Skeletal muscle satellite cell (primary cell): Measurements from ENCODE around the gene EGF.
"Not testable (repeated sequence)": the region's sequence is repeated elsewhere in the genome, so short reads cannot be mapped to it uniquely, and the experiment has no call there.

Experiments
- H3K27me3 ChIP-seq: 2 replicates; pipeline ENCODE4 v1.7.0; 2013; ENCODE audit warnings: low read length; ENCODE audit not compliant: control insufficient read depth, insufficient read depth
- H3K36me3 ChIP-seq: 2 replicates; pipeline ENCODE4 v1.7.0; 2013; ENCODE audit warnings: mild to moderate bottlenecking, control low read depth, low read length; ENCODE audit not compliant: insufficient read depth
- H3K4me1 ChIP-seq: 2 replicates; pipeline ENCODE4 v1.7.0; 2013; ENCODE audit warnings: low read length; ENCODE audit not compliant: control insufficient read depth, insufficient read depth
- H3K4me2 ChIP-seq: 2 replicates; pipeline ENCODE4 v1.7.0; 2013; ENCODE audit warnings: mild to moderate bottlenecking, low read length
- H3K4me3 ChIP-seq: 2 replicates; pipeline ENCODE4 v1.7.0; 2013; ENCODE audit warnings: low read length
- H3K9ac ChIP-seq: 2 replicates; pipeline ENCODE4 v1.7.0; 2013; ENCODE audit warnings: mild to moderate bottlenecking, low read depth, low read length, moderate library complexity
- H3K9me3 ChIP-seq: replicated peaks from 2 replicates; pipeline ENCODE4 v1.7.0; 2013; ENCODE audit warnings: mild to moderate bottlenecking, control low read depth, low read length

Gene EGF

DNA sequence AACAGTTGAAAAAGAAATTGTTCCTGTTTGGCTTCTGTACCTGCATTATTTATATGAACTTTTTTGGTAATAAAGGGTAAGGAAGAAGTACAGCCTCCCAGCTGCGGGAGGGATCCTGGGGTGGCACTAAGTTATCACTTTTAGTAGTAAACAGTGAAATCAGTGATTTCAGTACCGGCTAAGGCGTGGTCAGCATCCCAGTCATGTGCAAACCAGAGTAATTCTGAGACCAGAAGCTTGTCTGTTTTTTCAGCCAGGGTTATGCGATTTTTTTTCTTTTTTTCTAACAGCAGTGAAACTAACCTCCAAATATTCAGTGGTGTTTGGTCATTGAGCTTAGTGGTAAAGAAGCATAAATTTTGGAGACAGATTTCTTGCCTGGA is 3.3 kb downstream of the EGF start:
- Histone ChIP-seq H3K4me2 (no peak overlapping the region), H3K27me3 (peaks cover 21% of the 10 kb centered on the region), H3K4me3 (no peak overlapping the region), H3K36me3 (no peaks in the 10 kb centered on the region), H3K9me3 (no peaks in the 10 kb centered on the region), H3K4me1 (peaks cover 4% of the 10 kb centered on the region), H3K9ac (no peak overlapping the region)

DNA sequence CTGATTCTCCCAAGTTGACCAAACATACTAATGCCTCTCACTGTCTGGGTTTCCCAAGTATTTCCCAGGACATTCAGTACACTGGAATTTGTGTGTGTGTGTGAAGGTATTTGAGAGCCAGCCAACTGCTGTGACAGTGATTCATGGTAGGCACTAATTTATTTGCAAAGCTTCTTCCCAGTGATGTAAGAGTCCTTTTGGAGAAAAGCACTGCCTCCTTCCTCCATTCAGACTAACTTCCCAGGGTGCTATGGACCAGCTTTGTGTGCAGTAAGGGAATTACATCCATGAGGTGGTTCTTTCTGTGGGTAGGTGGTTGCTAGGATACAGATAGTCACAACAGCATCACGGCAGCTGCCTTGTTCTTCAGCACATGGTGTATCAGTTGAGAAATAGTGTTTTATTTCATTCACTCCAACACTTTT is 8.7 kb downstream of the EGF start:
- no peak overlapping the region for H3K4me3 ChIP-seq
- no peaks in the 10 kb centered on the region for H3K36me3 ChIP-seq

DNA sequence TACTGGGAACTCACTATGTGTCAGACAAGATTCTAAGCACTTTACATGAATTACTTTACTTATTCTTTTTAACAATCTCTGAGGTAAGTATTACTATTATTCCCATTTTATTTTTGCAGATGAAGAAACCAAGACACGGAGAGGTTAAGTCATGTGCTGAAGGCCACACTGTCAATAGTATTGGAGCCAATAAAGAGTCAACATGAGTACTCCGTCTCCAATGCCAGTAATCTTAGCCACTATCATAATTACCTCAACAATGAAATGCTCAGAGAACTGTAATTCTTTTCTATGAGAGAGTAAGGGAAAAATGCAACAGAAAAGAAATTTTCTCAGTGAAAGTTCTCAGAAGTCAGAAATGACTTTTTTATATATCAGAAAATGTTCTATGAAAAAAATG is 12.7 kb downstream of the EGF start:
- H3K9ac ChIP-seq: no peak overlapping the region
- no peak overlapping the region for H3K4me2 ChIP-seq
- no peaks in the 10 kb centered on the region for H3K4me1 ChIP-seq
- no peaks in the 10 kb centered on the region for H3K9me3 ChIP-seq
- H3K27me3 ChIP-seq: no peaks in the 10 kb centered on the region
- no peak overlapping the region for H3K4me3 ChIP-seq
- H3K36me3 ChIP-seq: no peaks in the 10 kb centered on the region

More for the DNA sequence above, 8.7 kb downstream of the EGF start:
- Histone ChIP-seq H3K4me1 (no peaks in the 10 kb centered on the region), H3K9ac (no peak overlapping the region), H3K4me2 (no peak overlapping the region), H3K27me3 (no peaks in the 10 kb centered on the region), H3K9me3 (no peaks in the 10 kb centered on the region)

DNA sequence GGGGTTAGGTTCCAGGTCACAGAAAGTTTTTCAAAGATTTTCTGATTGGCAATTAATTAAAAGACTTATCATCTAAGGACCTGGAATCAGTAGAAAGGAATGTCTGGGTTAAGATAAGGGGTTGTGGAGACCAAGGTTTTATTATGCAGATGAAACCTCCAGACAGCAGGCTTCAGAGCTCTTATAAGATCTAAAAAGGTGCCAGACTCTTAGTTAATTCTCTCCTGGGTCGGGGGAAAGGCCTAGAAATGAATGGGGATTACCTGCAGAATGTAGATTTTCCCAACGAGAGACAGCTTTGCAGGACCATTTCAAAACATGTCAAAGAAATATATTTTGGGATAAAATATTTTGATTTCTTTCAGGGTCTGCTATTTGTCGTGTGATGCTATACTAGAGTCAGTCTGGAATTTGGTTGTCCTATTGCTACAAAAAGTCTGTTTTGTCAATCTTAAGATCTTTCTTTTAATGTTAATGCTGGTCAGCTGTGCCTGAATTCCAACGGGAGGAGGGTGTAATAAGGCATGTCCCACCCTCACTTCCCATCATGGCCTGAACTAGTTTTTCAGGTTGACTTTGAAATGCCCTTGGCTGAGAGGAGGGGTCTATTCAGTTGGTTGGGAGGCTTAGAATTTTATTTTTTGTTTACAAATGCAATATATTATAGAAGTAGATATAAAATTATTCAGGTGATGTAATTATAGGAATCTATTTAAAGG is 15.8 kb downstream of the EGF start:
- no peaks in the 10 kb centered on the region for H3K27me3 ChIP-seq
- H3K4me1 ChIP-seq: no peaks in the 10 kb centered on the region
- H3K9ac ChIP-seq: no peak overlapping the region
- no peaks in the 10 kb centered on the region for H3K36me3 ChIP-seq
- no peaks in the 10 kb centered on the region for H3K9me3 ChIP-seq
- no peak overlapping the region for H3K4me3 ChIP-seq
- no peak overlapping the region for H3K4me2 ChIP-seq

DNA sequence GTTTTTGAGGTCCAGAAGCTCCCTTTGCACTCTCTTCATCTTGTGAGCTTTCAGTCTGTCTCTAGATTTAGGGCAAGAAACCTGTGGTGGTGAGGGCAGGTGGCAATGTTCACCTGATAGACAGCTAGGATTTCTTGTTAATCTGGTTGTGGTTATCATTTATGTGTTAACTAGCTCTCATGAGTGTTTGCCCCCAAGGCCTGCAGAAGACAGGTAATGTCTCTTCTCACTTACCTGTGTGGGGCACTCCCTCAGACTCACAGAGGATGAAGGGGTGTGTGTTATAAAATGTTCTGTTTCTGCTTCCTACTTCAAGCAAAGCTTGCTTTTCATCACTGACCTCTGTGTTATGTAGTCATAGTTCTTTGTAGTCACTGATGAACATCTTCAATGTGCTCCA is 17.8 kb downstream of the EGF start:
- Histone ChIP-seq H3K27me3 (no peaks in the 10 kb centered on the region), H3K36me3 (no peaks in the 10 kb centered on the region), H3K9me3 (no peaks in the 10 kb centered on the region), H3K4me3 (no peak overlapping the region), H3K4me2 (no peak overlapping the region), H3K9ac (no peak overlapping the region), H3K4me1 (no peaks in the 10 kb centered on the region)

DNA sequence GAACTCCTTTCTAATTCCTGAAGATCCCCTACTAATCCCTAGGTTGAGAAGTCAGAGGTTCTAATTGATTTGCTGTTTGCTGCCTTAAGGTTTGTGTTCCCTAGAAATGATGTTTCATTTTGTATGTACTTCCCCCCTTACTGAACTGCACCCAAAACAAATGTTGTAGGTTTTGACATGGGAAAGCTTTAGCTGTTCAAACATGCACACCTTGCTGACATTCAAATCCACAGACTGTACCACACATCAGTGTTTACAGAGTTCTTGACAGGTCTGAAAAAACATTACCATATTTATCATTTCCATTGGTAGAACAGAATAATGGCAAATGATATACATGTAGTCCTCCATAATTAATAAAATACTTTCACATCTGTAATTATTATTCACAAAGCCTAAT is 18.2 kb downstream of the EGF start:
- Histone ChIP-seq H3K9me3 (no peaks in the 10 kb centered on the region), H3K4me3 (no peak overlapping the region), H3K9ac (no peak overlapping the region), H3K27me3 (no peaks in the 10 kb centered on the region), H3K4me2 (no peak overlapping the region), H3K36me3 (no peaks in the 10 kb centered on the region), H3K4me1 (no peaks in the 10 kb centered on the region)

DNA sequence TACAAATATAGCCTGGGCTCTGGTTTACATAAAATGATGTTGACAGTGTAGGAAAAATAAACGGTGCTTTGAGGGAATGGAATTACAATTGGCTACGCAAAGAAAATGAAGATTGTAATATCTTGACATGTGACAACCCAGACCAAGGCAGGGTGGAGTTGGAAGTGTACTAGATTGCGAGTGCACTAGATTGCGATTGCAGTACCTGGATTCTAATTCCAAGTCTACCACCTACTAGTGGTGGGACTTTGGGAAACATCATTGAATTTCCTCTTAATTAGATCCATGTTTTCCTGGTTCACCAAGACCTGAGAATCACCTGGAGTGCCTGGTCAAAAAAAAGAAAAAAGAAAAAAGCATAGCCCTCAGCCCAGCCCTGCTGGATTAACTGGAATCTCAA is 18.6 kb downstream of the EGF start:
- Histone ChIP-seq H3K4me1 (no peaks in the 10 kb centered on the region), H3K9me3 (no peaks in the 10 kb centered on the region), H3K4me3 (no peak overlapping the region), H3K9ac (no peak overlapping the region), H3K4me2 (no peak overlapping the region), H3K27me3 (no peaks in the 10 kb centered on the region), H3K36me3 (no peaks in the 10 kb centered on the region)

DNA sequence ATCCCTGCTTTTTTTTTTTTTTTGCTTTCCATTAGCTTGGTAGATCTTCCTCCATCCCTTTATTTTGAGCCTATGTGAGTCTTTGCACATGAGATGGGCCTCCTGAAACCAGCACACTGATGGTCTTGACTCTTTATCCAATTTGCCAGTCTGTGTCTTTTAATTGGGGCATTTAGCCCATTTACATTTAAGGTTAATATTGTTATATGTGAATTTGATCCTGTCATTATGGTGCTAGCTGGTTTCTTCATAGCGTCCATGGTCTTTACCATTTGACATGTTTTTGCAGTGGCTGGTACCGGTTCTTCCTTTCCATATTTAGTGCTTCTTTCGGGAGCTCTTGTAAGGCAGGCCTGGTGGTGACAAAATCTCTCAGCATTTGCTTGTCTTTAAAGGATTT is 24.7 kb downstream of the EGF start:
- not testable (repeated sequence) for H3K4me1 ChIP-seq, H3K9ac ChIP-seq, H3K4me3 ChIP-seq, H3K4me2 ChIP-seq, H3K27me3 ChIP-seq, H3K36me3 ChIP-seq, H3K9me3 ChIP-seq

DNA sequence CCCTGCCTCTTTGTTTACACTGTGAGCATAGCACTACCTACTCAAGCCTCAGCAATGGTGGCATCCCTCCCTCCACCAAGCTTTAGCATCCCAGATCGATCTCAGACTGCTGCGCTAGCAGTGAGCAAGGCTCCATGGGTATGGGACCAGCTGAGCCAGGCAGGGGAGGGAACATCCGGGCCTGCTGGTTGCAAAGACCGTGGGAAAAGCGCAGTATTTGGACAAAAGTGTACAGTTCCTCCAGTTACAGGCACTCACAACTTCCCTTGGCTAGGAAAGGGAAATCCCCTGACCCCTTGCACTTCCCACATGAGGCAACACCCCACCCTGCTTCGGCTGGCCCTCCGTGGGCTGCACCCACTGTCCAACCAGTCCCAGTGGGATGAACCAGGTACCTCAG is 26.5 kb downstream of the EGF start:
- Histone ChIP-seq H3K4me3 (no peak overlapping the region), H3K4me1 (no peaks in the 10 kb centered on the region), H3K27me3 (no peaks in the 10 kb centered on the region), H3K4me2 (no peak overlapping the region), H3K9me3 (no peaks in the 10 kb centered on the region), H3K36me3 (no peaks in the 10 kb centered on the region), H3K9ac (no peak overlapping the region)

DNA sequence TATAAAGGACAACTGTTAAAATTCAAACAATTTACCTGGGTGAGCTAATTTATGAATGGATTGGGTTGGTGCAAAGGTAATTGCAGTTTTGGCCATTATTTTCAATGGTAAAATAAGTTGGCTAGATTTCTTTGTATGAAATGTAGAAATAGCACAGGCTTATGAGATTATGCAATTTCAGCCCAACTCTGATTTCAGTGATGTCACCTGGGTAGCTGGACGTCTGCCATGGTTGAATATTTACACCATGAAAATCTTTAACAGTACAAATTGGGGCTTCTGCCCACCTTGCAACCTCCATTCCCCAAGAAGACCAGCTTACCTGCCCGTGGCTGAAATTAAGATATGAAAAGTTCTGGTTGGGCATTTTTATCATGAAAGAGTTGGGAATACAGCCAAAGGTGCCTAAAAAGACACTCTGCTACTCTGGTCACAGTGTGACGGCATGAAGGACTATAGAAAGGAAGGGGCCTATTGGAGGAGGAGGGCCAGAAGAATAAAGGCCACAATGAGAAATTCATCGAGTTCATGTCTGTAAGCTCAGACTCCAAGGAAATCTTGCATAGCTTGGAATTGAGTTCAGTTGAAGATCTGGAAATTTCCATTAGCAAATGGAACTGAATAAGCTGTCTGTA is 29.7 kb downstream of the EGF start:
- H3K36me3 ChIP-seq: no peaks in the 10 kb centered on the region
- H3K4me1 ChIP-seq: no peaks in the 10 kb centered on the region
- H3K9ac ChIP-seq: no peak overlapping the region
- H3K27me3 ChIP-seq: no peaks in the 10 kb centered on the region
- H3K4me3 ChIP-seq: no peak overlapping the region
- H3K9me3 ChIP-seq: no peaks in the 10 kb centered on the region
- H3K4me2 ChIP-seq: no peak overlapping the region

DNA sequence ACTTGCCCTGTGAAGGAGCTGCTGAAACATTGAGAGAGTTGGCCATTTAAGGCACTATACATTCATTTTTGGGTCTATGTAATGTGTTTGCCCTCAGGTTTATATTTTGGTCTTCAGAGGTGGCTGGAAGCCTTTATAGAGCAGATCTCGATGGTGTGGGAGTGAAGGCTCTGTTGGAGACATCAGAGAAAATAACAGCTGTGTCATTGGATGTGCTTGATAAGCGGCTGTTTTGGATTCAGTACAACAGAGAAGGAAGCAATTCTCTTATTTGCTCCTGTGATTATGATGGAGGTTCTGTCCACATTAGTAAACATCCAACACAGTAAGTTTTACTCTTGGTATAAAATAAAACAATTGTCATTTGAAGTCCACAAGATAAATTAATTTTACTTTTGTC is 31.1 kb downstream of the EGF start:
- Histone ChIP-seq H3K36me3 (no peaks in the 10 kb centered on the region), H3K4me3 (no peak overlapping the region), H3K4me1 (peaks cover 6% of the 10 kb centered on the region), H3K4me2 (no peak overlapping the region), H3K27me3 (no peaks in the 10 kb centered on the region), H3K9me3 (no peaks in the 10 kb centered on the region), H3K9ac (no peak overlapping the region)

DNA sequence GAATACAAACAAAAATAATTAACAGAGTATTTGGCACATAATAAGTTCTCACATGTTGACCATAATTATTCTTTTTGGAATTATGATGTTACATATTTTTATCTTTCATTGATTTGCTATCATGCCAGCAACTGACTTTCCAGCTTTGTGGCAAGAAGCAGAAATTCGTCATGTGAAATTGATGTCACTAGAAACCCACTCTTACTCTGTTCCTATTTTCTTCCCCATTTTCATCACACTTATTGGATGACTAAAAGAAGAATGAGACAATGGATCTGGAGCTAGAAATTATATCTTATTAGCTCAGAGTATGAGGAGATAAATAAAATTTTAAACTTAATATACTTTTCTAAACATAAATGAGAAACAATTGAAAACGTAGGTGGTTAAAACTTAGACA is 31.9 kb downstream of the EGF start:
- H3K9me3 ChIP-seq: no peaks in the 10 kb centered on the region
- peaks cover 6% of the 10 kb centered on the region for H3K4me1 ChIP-seq
- no peak overlapping the region for H3K9ac ChIP-seq
- H3K36me3 ChIP-seq: no peaks in the 10 kb centered on the region
- H3K4me3 ChIP-seq: no peak overlapping the region
- H3K27me3 ChIP-seq: no peaks in the 10 kb centered on the region
- H3K4me2 ChIP-seq: no peak overlapping the region
